ENCODE measurements around the gene MAGI3. TPM values are rescaled to one million over a fixed set of nuclear protein-coding genes. Genes with fewer than 3 reads are reported as not detected.

MAGI3 gene
- total RNA-seq, 4 donors from 2014 or later = 14.4 to 28.2 (median 24.4) TPM

DNA sequence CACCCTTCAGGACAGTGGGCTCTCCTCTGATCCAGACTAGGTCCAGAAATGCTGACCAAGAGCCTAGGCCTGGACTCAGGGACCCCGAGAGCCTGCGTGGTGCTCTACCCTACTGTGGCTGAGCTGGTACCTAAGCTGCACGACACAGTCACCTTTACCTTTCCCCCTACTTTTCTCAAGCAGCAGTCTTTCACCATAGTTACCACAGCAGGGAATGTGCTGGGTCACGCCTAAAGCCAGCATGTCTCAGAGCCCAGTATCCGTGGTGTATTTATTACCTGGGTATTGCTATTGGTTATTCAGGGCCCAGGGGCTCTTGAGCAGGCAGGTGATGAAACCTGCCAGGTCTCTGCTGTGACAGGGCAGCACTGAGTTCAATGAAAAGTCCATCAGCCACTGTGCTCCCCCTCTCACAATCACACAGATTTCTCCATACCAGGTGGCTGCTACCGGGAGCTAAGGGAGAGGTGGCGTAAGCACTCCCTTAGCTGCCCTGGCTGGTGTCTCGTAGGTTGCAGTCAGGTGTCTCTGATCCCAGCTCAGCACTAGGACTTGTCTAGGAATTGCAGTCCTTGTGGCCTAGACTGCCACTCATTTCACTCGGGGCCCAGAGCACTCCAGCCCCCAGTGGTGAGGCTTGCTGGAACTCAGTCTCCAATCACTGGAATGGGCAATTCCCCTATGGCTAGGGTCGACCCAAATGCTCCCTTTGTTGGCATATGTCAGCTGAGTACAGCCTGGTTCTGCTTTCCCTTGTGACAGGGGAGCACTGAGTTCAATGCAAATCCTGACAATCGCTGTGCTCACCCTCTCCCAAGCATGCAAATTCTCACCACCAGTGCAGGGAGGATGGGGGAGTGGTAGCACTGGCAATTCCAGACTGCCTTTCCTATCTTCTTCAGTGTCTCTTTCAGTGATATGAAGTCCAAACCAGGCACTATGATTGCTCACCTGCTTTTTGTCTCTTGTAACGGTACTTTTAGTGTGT is 240.3 kb downstream of the MAGI3 start:
- Histone ChIP-seq H3K4me1 (no peaks in the 10 kb centered on the region), H3K4me3 (no peak overlapping the region), H3K36me3 (peaks cover 0 to 36% (median 0%) of the 10 kb centered on the region in 3 donors), H3K27ac (no peak overlapping the region), H3K9me3 (peaks cover 0 to 23% (median 0%) of the 10 kb centered on the region in 3 donors), H3K27me3 (no peaks in the 10 kb centered on the region)
- no peak for DNase-seq
- no peak for TF ChIP-seq POLR2A (IDR thresholded peaks at IDR 0.05)
- TF ChIP-seq, protein P1, sequence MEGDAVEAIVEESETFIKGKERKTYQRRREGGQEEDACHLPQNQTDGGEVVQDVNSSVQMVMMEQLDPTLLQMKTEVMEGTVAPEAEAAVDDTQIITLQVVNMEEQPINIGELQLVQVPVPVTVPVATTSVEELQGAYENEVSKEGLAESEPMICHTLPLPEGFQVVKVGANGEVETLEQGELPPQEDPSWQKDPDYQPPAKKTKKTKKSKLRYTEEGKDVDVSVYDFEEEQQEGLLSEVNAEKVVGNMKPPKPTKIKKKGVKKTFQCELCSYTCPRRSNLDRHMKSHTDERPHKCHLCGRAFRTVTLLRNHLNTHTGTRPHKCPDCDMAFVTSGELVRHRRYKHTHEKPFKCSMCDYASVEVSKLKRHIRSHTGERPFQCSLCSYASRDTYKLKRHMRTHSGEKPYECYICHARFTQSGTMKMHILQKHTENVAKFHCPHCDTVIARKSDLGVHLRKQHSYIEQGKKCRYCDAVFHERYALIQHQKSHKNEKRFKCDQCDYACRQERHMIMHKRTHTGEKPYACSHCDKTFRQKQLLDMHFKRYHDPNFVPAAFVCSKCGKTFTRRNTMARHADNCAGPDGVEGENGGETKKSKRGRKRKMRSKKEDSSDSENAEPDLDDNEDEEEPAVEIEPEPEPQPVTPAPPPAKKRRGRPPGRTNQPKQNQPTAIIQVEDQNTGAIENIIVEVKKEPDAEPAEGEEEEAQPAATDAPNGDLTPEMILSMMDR (IDR thresholded peaks at IDR 0.05) = no peak
- intact Hi-C loops (cut with DNase I) = no loop called here
- WGBS, 2 donors = 83 to 89% methylated on average over 8 of the region's 12 CpGs

DNA sequence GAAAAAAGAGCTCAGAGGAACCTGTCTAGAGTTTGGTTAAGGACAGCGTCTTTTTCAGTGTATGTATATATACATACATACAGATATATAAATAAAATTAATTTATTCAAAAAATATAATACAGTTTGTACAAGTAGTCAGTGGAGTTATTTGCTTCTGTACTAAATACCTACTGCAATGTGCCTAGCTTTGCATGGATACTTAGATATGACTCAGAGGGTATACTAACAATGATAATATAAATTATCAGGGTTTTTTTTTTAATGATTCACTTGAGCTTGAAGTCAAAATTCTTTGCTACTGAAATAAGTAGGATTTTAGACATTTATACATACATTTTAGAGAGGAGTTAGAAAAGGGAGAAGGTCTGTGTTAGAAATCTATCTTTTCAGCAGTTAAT is 251.1 kb downstream of the MAGI3 start:
- no peaks in the 10 kb centered on the region for H3K27me3 ChIP-seq
- intact Hi-C loops (cut with DNase I) = no loop called here
- H3K4me3 ChIP-seq = no peak overlapping the region
- no peaks in the 10 kb centered on the region for H3K9me3 ChIP-seq
- no peak overlapping the region for H3K27ac ChIP-seq
- DNase-seq = no peak
- H3K4me1 ChIP-seq = no peaks in the 10 kb centered on the region
- 89 to 91% methylated on average over 1 of the region's 1 CpG for WGBS, 2 donors
- peaks cover 0 to 50% (median 0%) of the 10 kb centered on the region in 3 donors for H3K36me3 ChIP-seq
- no peak for TF ChIP-seq POLR2A (IDR thresholded peaks at IDR 0.05)
- TF ChIP-seq, protein P1 (IDR thresholded peaks at IDR 0.05) = no peak

DNA sequence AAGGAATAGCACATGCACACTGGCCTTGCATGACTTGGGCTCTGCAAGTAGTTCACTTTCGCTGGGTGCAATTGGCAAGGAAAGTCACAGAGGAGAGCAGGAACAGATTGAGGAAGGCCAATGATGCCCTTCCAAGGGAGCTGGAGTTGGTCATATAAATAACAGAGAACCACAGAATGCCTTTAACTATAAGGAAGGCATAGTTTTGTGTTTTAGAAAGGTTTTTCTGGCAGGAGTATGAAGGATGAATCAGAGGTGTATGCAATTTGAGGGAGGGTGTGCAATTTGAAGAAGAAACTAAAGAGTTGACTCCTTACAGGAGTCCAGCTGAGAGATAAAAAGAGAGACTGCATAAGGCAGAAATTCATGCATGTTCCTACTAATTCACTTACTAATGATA is 256.8 kb downstream of the MAGI3 start:
- intact Hi-C loops (cut with DNase I) = no loop called here
- Histone ChIP-seq H3K27me3 (no peaks in the 10 kb centered on the region), H3K4me3 (no peak overlapping the region), H3K27ac (no peak overlapping the region), H3K36me3 (peaks cover 0 to 73% (median 0%) of the 10 kb centered on the region in 3 donors), H3K4me1 (no peaks in the 10 kb centered on the region), H3K9me3 (no peaks in the 10 kb centered on the region)
- no peak for TF ChIP-seq POLR2A (IDR thresholded peaks at IDR 0.05)
- TF ChIP-seq, protein P1 (IDR thresholded peaks at IDR 0.05) = no peak
- no peak for DNase-seq
- 95 to 100% methylated on average over 1 of the region's 1 CpG for WGBS, 2 donors

DNA sequence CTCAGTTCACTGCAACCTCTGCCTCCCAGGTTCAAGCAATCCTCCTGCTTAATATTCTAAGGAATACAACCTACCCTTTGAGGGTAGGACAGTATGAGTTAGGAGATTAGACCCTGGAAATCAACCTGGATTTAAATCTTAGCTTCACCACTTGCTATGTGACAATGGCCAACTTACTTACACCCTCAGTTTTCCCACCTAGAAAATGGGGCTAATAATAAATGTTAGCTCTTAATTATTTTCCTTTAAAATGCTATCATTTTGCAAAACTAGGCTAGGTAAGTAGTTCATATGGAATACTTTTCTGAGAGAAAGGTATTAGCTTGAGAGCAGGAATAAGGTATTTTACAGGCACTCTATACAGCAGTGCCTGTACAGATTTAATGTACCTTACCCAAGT is 258.2 kb downstream of the MAGI3 start:
- no peak for DNase-seq
- Histone ChIP-seq H3K27ac (no peak overlapping the region), H3K27me3 (no peaks in the 10 kb centered on the region), H3K9me3 (no peaks in the 10 kb centered on the region), H3K4me3 (no peak overlapping the region), H3K36me3 (peaks cover 0 to 65% (median 0%) of the 10 kb centered on the region in 3 donors), H3K4me1 (no peaks in the 10 kb centered on the region)
- TF ChIP-seq POLR2A (IDR thresholded peaks at IDR 0.05) = no peak
- TF ChIP-seq, protein P1 (IDR thresholded peaks at IDR 0.05) = no peak
- intact Hi-C loops (cut with DNase I) = no loop called here

DNA sequence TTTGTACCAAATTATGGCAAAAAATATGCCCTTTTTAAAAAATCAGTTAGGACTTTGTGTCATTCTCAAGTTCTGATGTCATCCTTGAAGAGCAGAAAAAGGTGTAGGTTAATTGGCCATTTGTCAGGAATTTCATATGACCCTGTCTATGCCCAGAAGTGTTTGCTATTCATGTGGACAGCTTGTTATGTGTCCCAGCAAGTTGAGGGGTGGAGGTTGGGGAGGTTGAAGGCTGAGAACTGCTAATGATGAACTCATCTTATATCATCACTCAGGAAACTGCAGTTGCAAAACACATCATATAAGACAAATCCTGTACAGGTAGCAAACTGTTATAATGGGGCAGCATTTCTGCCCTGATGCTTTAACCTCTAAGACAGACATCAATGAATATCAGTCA is 262.5 kb downstream of the MAGI3 start:
- Histone ChIP-seq H3K36me3 (peaks cover 0 to 68% (median 0%) of the 10 kb centered on the region in 3 donors), H3K27ac (no peak overlapping the region), H3K9me3 (no peaks in the 10 kb centered on the region), H3K4me3 (no peak overlapping the region), H3K4me1 (no peaks in the 10 kb centered on the region), H3K27me3 (no peaks in the 10 kb centered on the region)
- intact Hi-C loops (cut with DNase I) = no loop called here
- no peak for TF ChIP-seq POLR2A (IDR thresholded peaks at IDR 0.05)
- TF ChIP-seq, protein P1 (IDR thresholded peaks at IDR 0.05) = no peak
- DNase-seq = no peak
